Adrenal gland (tissue), 12 donors: ENCODE results near the gene MFAP2. TPM values are rescaled to one million over a fixed set of nuclear protein-coding genes. Genes with fewer than 3 reads are reported as not detected.

Experiments
- DNase-seq, 7 donors: peaks; one replicate each; pipeline ENCODE4 v3.0.0-alpha.2; 2019 to 2020
- H3K27ac ChIP-seq, 5 donors: fragments of 200-600 bp; sonication (generic) in 4 of 5; 1 replicate in 3 of 5; 2 replicates in 2 of 5; pipeline versions ENCODE4 v1.5.1 to v1.8.0; 2016 to 2020; ENCODE audit warnings: mild to moderate bottlenecking in 1 of 5
- H3K27me3 ChIP-seq: fragments of 200-600 bp; 2 replicates; pipeline ENCODE4 v1.8.0; 2021
- H3K36me3 ChIP-seq, 2 donors: fragments of 200-600 bp; replicated peaks in 1 of 2; 1 replicate in 1 of 2; 2 replicates in 1 of 2; pipeline versions ENCODE4 v1.5.1 to v1.8.0; 2018 to 2022
- H3K4me1 ChIP-seq, 2 donors: fragments of 200-600 bp; replicated peaks in 1 of 2; 1 replicate in 1 of 2; 2 replicates in 1 of 2; pipeline versions ENCODE4 v1.5.1 to v1.8.0; 2018 to 2021
- H3K4me3 ChIP-seq, 4 donors: fragments of 200-600 bp; sonication (generic) in 3 of 4; one replicate each; pipeline ENCODE4 v1.5.1; 2016 to 2018
- H3K9me3 ChIP-seq, 3 donors: fragments of 200-600 bp; sonication (generic) in 1 of 3; replicated peaks in 1 of 3; 1 replicate in 2 of 3; 2 replicates in 1 of 3; pipeline versions ENCODE4 v1.5.1 to v1.8.0; 2016 to 2021
- POLR2A ChIP-seq, 2 donors: fragments of 450-650 bp; IDR thresholded peaks; one replicate each; pipeline ENCODE4 v1.6.1; 2017; ENCODE audit warnings: antibody characterized with exemption in 2 of 2, mild to moderate bottlenecking in 2 of 2, moderate library complexity in 1 of 2
- WGBS, 4 donors: extraction: QIAGEN DNeasy Blood & Tissue Kit in 2 of 4; methylation state at CpG; one replicate each; pipeline versions ENCODE4 v1.1.5 to v1.1.7; 2013 to 2017; 5-methylcytosine and 5-hydroxymethylcytosine counted together
- intact Hi-C, 2 donors: fragments of 100-400 bp; cut with DNase I; formaldehyde crosslinking; loops; one replicate each; pipeline versions ENCODE4 v1.14.1 to v1.15.0; 2022 to 2023
- polyA plus RNA-seq, 3 donors: library from polyadenylated mRNA; stranded (reverse); fragments of 200-250 nt in 2 of 3; fragments of 350-450 nt in 1 of 3; fragmentation: Illumina TruSeq in 1 of 3; extraction: RNeasy Lipid Tissue Mini Kit (QIAGEN cat#74804) in 1 of 3; gene quantifications; one replicate each; pipeline ENCODE4 v1.2.3, GENCODE V29; 2013 to 2014
- total RNA-seq, 9 donors: library from RNA; depleted of rRNA in 4 of 9; stranded (reverse); fragments of >200 nt in 4 of 9; fragments of 120-200 nt in 1 of 9; fragmentation: NEBNext Ultra II Directional in 1 of 9; extraction: Animal tissue kit (Norgen Biotek cat#: 25700) in 1 of 9; gene quantifications; one replicate each; pipeline versions ENCODE4 v1.1.0 to v1.2.4, GENCODE V29; 2013 to 2023
- TF ChIP-seq, protein P1 (sequence below), 6 experiments: fragments of 450-650 bp in 4 of 6; fragments of 200-600 bp in 2 of 6; sonication (generic) in 1 of 6; IDR thresholded peaks; 1 replicate in 5 of 6; 2 replicates in 1 of 6; pipeline versions ENCODE4 v1.5.1 to v1.8.0; 2016 to 2021; ENCODE audit warnings: antibody characterized with exemption in 6 of 6, mild to moderate bottlenecking in 2 of 6, moderate library complexity in 1 of 6
- donor health status: healthy with polysubstance abuse.
- donor health status: Bipolar disorder and iron deficiency.
- donor health status: DM: yes; HTN: yes; CAD: no.
- donor health status: DM: no; HTN: no; CAD: no.
- donor health status: DM: no; HTN: no; CAD: no.
- donor health status: DM: yes; HTN: yes; CAD: no.

Gene MFAP2
- total and polyA plus RNA-seq, 12 donors: 0.79 to 17.7 (median 4.5) TPM

DNA sequence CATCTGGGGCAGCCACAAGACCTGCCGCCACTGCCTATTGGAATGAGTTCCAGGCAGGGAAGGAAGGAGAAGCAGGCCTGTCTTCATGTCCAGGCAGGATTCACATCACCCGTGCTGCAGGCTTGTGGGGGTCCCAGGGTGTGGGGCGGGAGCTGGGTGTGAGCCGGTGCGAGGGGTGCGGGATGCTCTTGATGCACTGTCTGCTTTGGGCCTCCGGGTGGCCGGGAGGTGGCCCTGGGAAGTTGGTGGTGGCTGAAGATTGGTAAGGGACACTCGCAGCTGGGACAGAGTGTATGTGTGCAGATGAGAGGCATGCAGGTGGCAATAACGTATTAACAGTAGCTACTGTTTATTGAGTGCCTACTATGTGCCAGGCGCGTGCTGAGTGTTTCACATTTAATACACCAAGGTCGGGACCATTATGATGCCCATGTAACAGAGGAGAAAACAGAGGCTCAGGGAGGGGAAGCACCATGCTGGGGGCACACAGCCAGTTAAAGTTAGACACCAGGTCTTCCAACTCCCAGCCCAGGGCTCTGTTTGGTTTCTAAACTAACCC lies 55.4 kb downstream of the MFAP2 start:
- no peaks in the 10 kb centered on the region for H3K4me1 ChIP-seq
- no peak overlapping the region for H3K27ac ChIP-seq
- H3K9me3 ChIP-seq: no peaks in the 10 kb centered on the region
- no peak overlapping the region for H3K4me3 ChIP-seq
- 85 to 90% (median 89%) methylated on average over 12 to 13 of the region's 13 CpGs for WGBS, 4 donors
- TF ChIP-seq, protein P1, sequence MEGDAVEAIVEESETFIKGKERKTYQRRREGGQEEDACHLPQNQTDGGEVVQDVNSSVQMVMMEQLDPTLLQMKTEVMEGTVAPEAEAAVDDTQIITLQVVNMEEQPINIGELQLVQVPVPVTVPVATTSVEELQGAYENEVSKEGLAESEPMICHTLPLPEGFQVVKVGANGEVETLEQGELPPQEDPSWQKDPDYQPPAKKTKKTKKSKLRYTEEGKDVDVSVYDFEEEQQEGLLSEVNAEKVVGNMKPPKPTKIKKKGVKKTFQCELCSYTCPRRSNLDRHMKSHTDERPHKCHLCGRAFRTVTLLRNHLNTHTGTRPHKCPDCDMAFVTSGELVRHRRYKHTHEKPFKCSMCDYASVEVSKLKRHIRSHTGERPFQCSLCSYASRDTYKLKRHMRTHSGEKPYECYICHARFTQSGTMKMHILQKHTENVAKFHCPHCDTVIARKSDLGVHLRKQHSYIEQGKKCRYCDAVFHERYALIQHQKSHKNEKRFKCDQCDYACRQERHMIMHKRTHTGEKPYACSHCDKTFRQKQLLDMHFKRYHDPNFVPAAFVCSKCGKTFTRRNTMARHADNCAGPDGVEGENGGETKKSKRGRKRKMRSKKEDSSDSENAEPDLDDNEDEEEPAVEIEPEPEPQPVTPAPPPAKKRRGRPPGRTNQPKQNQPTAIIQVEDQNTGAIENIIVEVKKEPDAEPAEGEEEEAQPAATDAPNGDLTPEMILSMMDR (IDR thresholded peaks at IDR 0.05): peak in 1 of 6 experiments; percentile 10
- TF ChIP-seq POLR2A (IDR thresholded peaks at IDR 0.05): no peak
- no peak for DNase-seq
- H3K36me3 ChIP-seq: no peaks in the 10 kb centered on the region
- intact Hi-C loops: loop anchor here in 1 of 2 donors (10.0 kb wide), 1 partner anchor 510 kb away; no protein-coding TSS in a partner anchor
- H3K27me3 ChIP-seq: no peaks in the 10 kb centered on the region

Other genes starting within 250 kb of the MFAP2 start
- gene RNU1-4, start 240.1 kb downstream of the MFAP2 start, total RNA-seq: 1,000 to 10,000 TPM in 4 of 9 donors, 100 to 1,000 TPM in 1, under 1 TPM in 3, not detected in 1; under 0.01 to 5,330 (median 1,268) TPM
- not detected for gene RNU1-4, start 240.1 kb downstream of the MFAP2 start, polyA plus RNA-seq
- 1,000 to 10,000 TPM in 4 of 9 donors, 100 to 1,000 TPM in 1, under 1 TPM in 3, not detected in 1; under 0.01 to 5,330 (median 1,268) TPM for gene RNU1-2, start 84.6 kb downstream of the MFAP2 start, total RNA-seq
- gene RNU1-2, start 84.6 kb downstream of the MFAP2 start, polyA plus RNA-seq: not detected
- 10 to 100 TPM in 7 of 9 donors, 1 to 10 TPM in 2; 5.6 to 34.0 (median 18.0) TPM for gene CROCC, start 58.7 kb downstream of the MFAP2 start, total RNA-seq
- gene CROCC, start 58.7 kb downstream of the MFAP2 start, polyA plus RNA-seq: 100 to 1,000 TPM in 1 of 3 donors, 10 to 100 TPM in 1, 1 to 10 TPM in 1; 2.3 to 151 (median 58.7) TPM
- 10 to 100 TPM in 8 of 9 donors, 1 to 10 TPM in 1; 6.0 to 82.4 (median 42.2) TPM for gene ATP13A2, start 31.3 kb upstream of the MFAP2 start, total RNA-seq
- gene ATP13A2, start 31.3 kb upstream of the MFAP2 start, polyA plus RNA-seq: 10 to 100 TPM; 11.8 to 51.9 (median 34.1) TPM
- 100 to 1,000 TPM; 108 to 243 (median 158) TPM for gene SDHB, start 73.4 kb upstream of the MFAP2 start, total RNA-seq
- gene SDHB, start 73.4 kb upstream of the MFAP2 start, polyA plus RNA-seq: 100 to 1,000 TPM in 1 of 3 donors, 10 to 100 TPM in 2; 52.3 to 228 (median 64.9) TPM
- under 1 TPM in 7 of 9 donors, not detected in 2; 0.28 to 0.88 (median 0.42) TPM for gene PADI2, start 138.8 kb upstream of the MFAP2 start, total RNA-seq
- gene PADI2, start 138.8 kb upstream of the MFAP2 start, polyA plus RNA-seq: under 1 TPM; 0.20 to 0.48 (median 0.46) TPM
- under 1 TPM in 1 of 9 donors, not detected in 8; 0.06 TPM for gene PADI1, start 224.5 kb upstream of the MFAP2 start, total RNA-seq
- gene PADI1, start 224.5 kb upstream of the MFAP2 start, polyA plus RNA-seq: under 1 TPM in 2 of 3 donors, not detected in 1; 0.08 to 0.10 TPM